Ovary (tissue), 9 donors: Measurements from ENCODE around the gene PRG2. TPM values are rescaled to one million over a fixed set of nuclear protein-coding genes. Genes with fewer than 3 reads are reported as not detected.
A peak's percentile ranks its signal among the peaks of the same experiment; 100 is the strongest.

Source experiments
- DNase-seq, 5 donors: peaks; one replicate each; pipeline ENCODE4 v3.0.0-alpha.2; 2019 to 2020
- H3K27ac ChIP-seq, 2 donors: fragments of 200-600 bp; one replicate each; pipeline versions ENCODE4 v1.5.1 to v1.8.0; 2019 to 2022
- H3K27me3 ChIP-seq: fragments of 200-600 bp; one replicate; pipeline ENCODE4 v1.8.0; 2022
- H3K36me3 ChIP-seq: fragments of 200-600 bp; sonication (generic); one replicate; pipeline ENCODE4 v1.5.1; 2019
- H3K4me1 ChIP-seq: one replicate; pipeline ENCODE4 v1.8.1; 2013; ENCODE audit warnings: mild to moderate bottlenecking, moderate library complexity; ENCODE audit not compliant: insufficient read depth
- H3K4me3 ChIP-seq: fragments of 200-600 bp; sonication (generic); one replicate; pipeline ENCODE4 v1.5.1; 2017
- H3K9me3 ChIP-seq, 2 donors: fragments of 200-600 bp in 1 of 2; sonication (generic) in 1 of 2; one replicate each; pipeline versions ENCODE4 v1.5.1 to v1.8.1; 2013 to 2019; ENCODE audit warnings: mild to moderate bottlenecking in 1 of 2, moderate library complexity in 1 of 2
- CTCF ChIP-seq, 3 donors: fragments of 450-650 bp in 2 of 3; fragments of 200-600 bp in 1 of 3; IDR thresholded peaks; one replicate each; pipeline versions ENCODE4 v1.5.1 to v1.8.0; 2016 to 2022; ENCODE audit warnings: antibody characterized with exemption in 3 of 3, mild to moderate bottlenecking in 1 of 3
- EP300 ChIP-seq: sonication (generic); formaldehyde crosslinking; IDR thresholded peaks from one replicate; pipeline ENCODE4 v1.6.1; 2017; ENCODE audit warnings: antibody characterized with exemption
- POLR2A ChIP-seq: fragments of 450-650 bp; IDR thresholded peaks from one replicate; pipeline ENCODE4 v1.6.1; 2017; ENCODE audit warnings: antibody characterized with exemption, mild to moderate bottlenecking, moderate library complexity
- WGBS, 3 donors: extraction: QIAGEN DNeasy Blood & Tissue Kit in 1 of 3; methylation state at CpG; one replicate each; pipeline versions ENCODE4 v1.1.5 to v1.1.7; 2013 to 2017; 5-methylcytosine and 5-hydroxymethylcytosine counted together
- intact Hi-C, 4 donors: fragments of 100-400 bp; cut with DNase I; formaldehyde crosslinking; loops; one replicate each; pipeline versions ENCODE4 v1.11.0 to v1.15.1; 2022 to 2023
- polyA plus RNA-seq, 2 donors: library from polyadenylated mRNA; stranded (reverse); fragments of 200-250 nt in 1 of 2; fragments of 350-450 nt in 1 of 2; fragmentation: Illumina TruSeq in 1 of 2; extraction: RNeasy Lipid Tissue Mini Kit (QIAGEN cat#74804) in 1 of 2; gene quantifications; one replicate each; pipeline ENCODE4 v1.2.3, GENCODE V29; 2013 to 2014
- total RNA-seq, 7 donors: library from RNA; depleted of rRNA in 2 of 7; stranded (reverse); fragments of >200 nt in 2 of 7; fragmentation: NEBNext Ultra II Directional in 3 of 7; extraction: Animal tissue kit (Norgen Biotek cat#: 25700) in 3 of 7; gene quantifications; one replicate each; pipeline versions ENCODE4 v1.1.0 to v1.2.4, GENCODE V29; 2016 to 2023
- donor health status: DM: no; HTN: no; CAD: no; lungs with moderate emphysema.
- donor health status: DM: no; HTN: no; CAD: no.
- donor health status: Bipolar disorder and iron deficiency.
- donor health status: DM: yes; HTN: yes; CAD: no.
- donor health status: DM: no; HTN: no; CAD: no.
- donor health status: DM: yes; HTN: yes; CAD: no.

The PRG2 gene
- total and polyA plus RNA-seq, 9 donors: 0.15 TPM; not detected in 8

GRCh38 chr11:57426439-57426928 is 36.0 kb upstream of the PRG2 start:
- TF ChIP-seq POLR2A (no peak), EP300 (no peak), CTCF (IDR thresholded peaks at IDR 0.05) (no peak)
- intact Hi-C loops: loop anchor here in 2 of 4 donors (5.0 to 10.0 kb wide), 2 partner anchors 92 to 1151 kb away; partner anchors contain the start of genes LPXN (in 1 of the 2), P2RX3 (in 1 of the 2), SSRP1 (in 1 of the 2) and ZFP91 (in 1 of the 2)
- peak in 1 of 5 donors; percentile 61 for DNase-seq
- Histone ChIP-seq H3K9me3 (no peaks in the 10 kb centered on the region), H3K36me3 (no peaks in the 10 kb centered on the region), H3K4me1 (peaks cover 23% of the 10 kb centered on the region), H3K27me3 (no peaks in the 10 kb centered on the region), H3K4me3 (peak overlapping the region; percentile 57), H3K27ac (peak overlapping the region; percentile 93 to 98)
- WGBS, 3 donors: 10 to 14% (median 13%) methylated on average over 16 of the region's 16 CpGs

- H3K9me3 ChIP-seq: no peaks in the 10 kb centered on the region
- H3K27ac ChIP-seq: peak overlapping the region; percentile 93 to 98
- no peak for TF ChIP-seq POLR2A
- TF ChIP-seq CTCF (IDR thresholded peaks at IDR 0.05): no peak
- TF ChIP-seq EP300: no peak
- peaks cover 23% of the 10 kb centered on the region for H3K4me1 ChIP-seq
- no peaks in the 10 kb centered on the region for H3K36me3 ChIP-seq
- intact Hi-C loops: loop anchor here in 2 of 4 donors (5.0 to 10.0 kb wide), 2 partner anchors 91 to 1151 kb away; partner anchors contain the start of genes LPXN (in 1 of the 2), P2RX3 (in 1 of the 2), SSRP1 (in 1 of the 2) and ZFP91 (in 1 of the 2)
- no peaks in the 10 kb centered on the region for H3K27me3 ChIP-seq
- peak overlapping the region; percentile 57 for H3K4me3 ChIP-seq
- peak; percentile 57 to 74 (median 63) for DNase-seq
- 32 to 55% (median 38%) methylated on average over 15 of the region's 15 CpGs for WGBS, 3 donors
Observed at GRCh38 chr11:57425565-57426438, 35.4 kb upstream of the PRG2 start.

- Histone ChIP-seq H3K4me1 (peaks cover 23% of the 10 kb centered on the region), H3K4me3 (no peak overlapping the region)
- 40 to 61% (median 49%) methylated on average over 15 of the region's 15 CpGs for WGBS, 3 donors
Observed at GRCh38 chr11:57424792-57425564, 34.5 kb upstream of the PRG2 start.

More at GRCh38 chr11:57424792-57425564, 34.5 kb upstream of the PRG2 start:
- Histone ChIP-seq H3K9me3 (no peaks in the 10 kb centered on the region), H3K36me3 (no peaks in the 10 kb centered on the region), H3K27ac (peak overlapping the region; percentile 93 to 98), H3K27me3 (no peaks in the 10 kb centered on the region)
- DNase-seq: peak; percentile 58 to 78 (median 60)
- intact Hi-C loops: loop anchor here in 2 of 4 donors (5.0 to 10.0 kb wide), 3 partner anchors 88 to 1152 kb away; partner anchors contain the start of genes P2RX3 (in 2 of the 2), SSRP1 (in 2 of the 2), LPXN (in 1 of the 2) and ZFP91 (in 1 of the 2)
- TF ChIP-seq EP300 (no peak), CTCF (IDR thresholded peaks at IDR 0.05) (no peak), POLR2A (no peak)
